NCI-H146 treated with DMSO at 0.1 percent for 48 hours (cell line): Measurements from ENCODE around the gene DCAF6.
"Not testable (repeated sequence)": the region's sequence is repeated elsewhere in the genome, so short reads cannot be mapped to it uniquely, and the experiment has no call there.

Experiments used
- DNase-seq: peaks from one replicate; lab custom pipeline; 2025; ENCODE audit not compliant: unreplicated experiment; lab: John Stamatoyannopoulos, UW

The DCAF6 gene, protein sequence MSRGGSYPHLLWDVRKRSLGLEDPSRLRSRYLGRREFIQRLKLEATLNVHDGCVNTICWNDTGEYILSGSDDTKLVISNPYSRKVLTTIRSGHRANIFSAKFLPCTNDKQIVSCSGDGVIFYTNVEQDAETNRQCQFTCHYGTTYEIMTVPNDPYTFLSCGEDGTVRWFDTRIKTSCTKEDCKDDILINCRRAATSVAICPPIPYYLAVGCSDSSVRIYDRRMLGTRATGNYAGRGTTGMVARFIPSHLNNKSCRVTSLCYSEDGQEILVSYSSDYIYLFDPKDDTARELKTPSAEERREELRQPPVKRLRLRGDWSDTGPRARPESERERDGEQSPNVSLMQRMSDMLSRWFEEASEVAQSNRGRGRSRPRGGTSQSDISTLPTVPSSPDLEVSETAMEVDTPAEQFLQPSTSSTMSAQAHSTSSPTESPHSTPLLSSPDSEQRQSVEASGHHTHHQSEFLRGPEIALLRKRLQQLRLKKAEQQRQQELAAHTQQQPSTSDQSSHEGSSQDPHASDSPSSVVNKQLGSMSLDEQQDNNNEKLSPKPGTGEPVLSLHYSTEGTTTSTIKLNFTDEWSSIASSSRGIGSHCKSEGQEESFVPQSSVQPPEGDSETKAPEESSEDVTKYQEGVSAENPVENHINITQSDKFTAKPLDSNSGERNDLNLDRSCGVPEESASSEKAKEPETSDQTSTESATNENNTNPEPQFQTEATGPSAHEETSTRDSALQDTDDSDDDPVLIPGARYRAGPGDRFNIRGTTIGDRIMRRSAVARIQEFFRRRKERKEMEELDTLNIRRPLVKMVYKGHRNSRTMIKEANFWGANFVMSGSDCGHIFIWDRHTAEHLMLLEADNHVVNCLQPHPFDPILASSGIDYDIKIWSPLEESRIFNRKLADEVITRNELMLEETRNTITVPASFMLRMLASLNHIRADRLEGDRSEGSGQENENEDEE

GRCh38 chr1:167936068-167936929 is at the start of gene DCAF6:
DCAF6 (plus strand) TSS chr1:167936683; CDS start chr1:167936912, 229 bp downstream.
- DNase-seq = peak; percentile 95

GRCh38 chr1:167887187-167887586 is 49.3 kb upstream of the DCAF6 start:
- DNase-seq = not testable (repeated sequence)

GRCh38 chr1:167890400-167890799 is 46.1 kb upstream of the DCAF6 start:
- DNase-seq = no peak

DNA sequence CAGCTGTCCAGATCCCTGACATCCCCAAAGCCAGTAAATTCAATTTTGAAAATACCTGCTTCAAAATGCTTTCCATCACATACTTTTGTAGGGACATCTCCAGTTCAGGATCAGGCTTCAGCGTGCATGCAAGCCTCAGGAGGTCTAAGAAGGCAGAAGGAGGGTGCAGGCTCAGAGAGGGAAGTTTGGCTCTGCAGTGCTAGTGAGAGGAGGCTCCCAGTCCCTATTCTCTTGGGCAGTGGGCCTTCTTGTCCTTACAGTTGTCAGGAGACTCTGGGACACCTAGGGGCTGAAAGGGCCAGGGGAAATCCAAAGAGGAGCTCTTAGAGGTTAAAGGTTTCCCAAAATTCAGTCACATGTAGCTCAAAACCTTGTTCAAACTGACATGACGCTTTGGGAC is 42.7 kb upstream of the DCAF6 start:
- no peak for DNase-seq

DNA sequence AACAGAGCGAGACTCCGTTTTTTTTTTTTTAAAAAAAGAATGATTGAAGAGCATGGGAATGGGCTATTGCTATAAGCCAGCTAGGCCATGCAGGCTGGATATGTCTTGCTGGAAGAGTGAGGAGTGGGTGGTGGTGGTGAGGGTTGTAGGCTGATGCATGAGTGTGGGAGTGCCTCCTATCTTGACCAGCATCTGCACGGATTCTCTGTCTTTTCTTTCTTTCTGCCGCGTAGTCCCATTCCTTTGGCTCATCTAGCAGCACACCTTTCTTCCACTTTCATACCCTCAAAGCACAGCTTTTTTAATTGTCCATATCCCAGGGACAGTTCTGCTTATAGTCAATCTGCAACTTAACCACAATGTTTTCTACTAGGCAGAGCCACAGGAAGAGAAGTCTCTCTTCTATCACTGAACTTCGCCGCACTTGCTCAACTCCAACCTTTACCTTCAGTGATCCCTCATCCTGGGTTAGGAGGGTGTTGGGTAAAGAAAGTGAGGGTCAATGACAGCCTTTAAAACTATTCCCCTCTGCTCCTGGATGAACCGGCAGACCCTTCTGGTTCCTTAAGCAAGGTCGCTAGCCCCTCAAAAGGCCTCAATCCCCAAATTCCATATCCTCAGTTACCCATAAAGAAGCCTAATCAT is 37.8 kb upstream of the DCAF6 start:
- DNase-seq = no peak

GRCh38 chr1:167899253-167899681 is 37.2 kb upstream of the DCAF6 start:
- no peak for DNase-seq

- DNase-seq = no peak
These were observed 35.6 kb upstream of the DCAF6 start for GRCh38 chr1:167900907-167901306.

DNA sequence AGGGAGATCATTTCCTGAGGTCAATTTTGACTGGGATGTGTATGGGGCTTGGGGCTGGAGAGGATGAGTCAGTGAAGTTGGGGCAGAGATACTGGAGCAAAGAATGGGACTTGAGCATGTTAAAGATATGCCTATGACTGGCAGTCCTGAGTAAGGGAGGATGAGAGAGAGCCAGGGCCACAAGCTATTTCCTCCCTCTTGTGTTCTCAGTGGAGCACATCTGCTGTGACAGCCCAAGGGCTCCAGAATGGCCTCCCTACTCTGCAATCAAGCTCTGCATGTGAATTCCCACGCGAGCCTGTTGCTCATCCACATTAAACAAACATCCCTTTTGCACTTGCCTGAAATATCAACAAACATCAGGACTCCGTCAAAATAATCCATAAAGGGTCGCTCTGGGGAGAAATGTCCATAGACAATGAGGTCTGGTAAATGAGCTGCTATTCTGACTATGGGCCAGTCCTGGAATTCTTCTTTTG is 31.8 kb upstream of the DCAF6 start:
- no peak for DNase-seq

DNA sequence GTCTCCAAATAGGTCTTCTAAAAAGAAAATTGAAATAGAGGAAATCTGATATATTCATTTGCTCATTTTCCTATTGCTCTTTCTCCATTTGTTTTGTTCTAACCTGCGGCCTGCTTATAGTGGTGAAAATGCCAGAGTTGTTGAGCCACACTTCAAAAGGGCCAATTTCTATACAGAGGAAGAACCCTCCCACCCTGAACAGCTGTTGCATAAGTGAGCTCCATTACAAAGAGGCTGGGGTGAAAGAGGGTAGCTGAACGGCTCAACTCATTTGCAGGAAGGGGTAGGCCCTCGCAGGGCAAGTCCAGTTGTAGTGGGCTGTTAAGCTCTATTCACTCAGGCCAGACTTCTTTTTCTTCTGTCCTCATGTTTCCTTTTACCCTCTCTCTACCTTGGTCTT is 31.3 kb upstream of the DCAF6 start:
- DNase-seq = no peak

DNA sequence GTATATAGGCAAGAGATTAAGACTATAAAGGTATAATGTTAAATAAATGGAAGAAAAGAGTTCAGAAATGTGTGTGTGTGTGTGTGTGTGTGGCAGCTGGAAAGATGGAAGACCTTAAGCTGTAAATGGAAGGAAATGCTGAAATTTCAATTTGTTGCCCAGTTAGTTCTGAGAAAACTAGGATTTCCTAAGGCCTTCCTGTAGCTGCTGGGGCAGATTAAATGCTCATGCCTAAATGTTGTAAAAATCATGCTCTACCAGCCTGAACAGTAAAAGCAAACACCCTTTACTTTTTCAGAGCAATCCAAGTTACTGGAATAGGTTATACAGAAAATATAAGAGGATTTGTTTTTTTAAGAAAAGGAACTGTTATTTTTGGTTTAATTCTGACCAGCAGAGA is 30.8 kb upstream of the DCAF6 start:
- no peak for DNase-seq

DNA sequence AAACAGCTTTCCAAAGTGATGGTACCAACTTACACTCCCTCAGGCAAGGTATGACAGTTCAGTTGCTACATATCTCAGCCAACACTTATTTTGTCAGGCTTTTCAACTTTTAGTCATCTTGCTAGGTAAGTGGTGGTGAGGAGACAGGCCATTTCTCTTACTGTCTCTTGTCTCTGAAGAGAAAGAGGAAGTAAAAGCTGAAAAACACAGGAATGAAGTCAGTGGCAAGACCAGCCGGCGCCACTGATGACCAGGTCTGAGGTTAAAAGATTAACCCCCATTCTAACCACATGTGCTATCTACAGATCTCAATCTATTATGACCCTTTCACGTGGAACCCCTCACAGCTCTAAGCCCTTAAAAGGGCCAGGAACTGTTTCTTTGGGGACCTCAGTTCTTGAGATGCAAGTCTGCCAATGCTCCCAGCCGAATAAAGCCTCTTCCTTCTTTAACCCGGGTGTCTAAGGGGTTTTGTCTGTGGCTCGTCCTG is 26.7 kb upstream of the DCAF6 start:
- no peak for DNase-seq

GRCh38 chr1:167910530-167910929 is 26.0 kb upstream of the DCAF6 start:
- DNase-seq = no peak

- no peak for DNase-seq
These were observed 25.1 kb upstream of the DCAF6 start for GRCh38 chr1:167911413-167911812.

GRCh38 chr1:167912294-167912693 is 24.2 kb upstream of the DCAF6 start:
- no peak for DNase-seq

- DNase-seq = no peak
These were observed 22.5 kb upstream of the DCAF6 start, which contains the start of gene ADCY10 for GRCh38 chr1:167913895-167914496. ADCY10 (minus strand) TSS chr1:167914134; CDS start chr1:167905140, 8,994 bp downstream.

- DNase-seq = no peak
These were observed 20.9 kb upstream of the DCAF6 start for GRCh38 chr1:167915569-167915968.

DNA sequence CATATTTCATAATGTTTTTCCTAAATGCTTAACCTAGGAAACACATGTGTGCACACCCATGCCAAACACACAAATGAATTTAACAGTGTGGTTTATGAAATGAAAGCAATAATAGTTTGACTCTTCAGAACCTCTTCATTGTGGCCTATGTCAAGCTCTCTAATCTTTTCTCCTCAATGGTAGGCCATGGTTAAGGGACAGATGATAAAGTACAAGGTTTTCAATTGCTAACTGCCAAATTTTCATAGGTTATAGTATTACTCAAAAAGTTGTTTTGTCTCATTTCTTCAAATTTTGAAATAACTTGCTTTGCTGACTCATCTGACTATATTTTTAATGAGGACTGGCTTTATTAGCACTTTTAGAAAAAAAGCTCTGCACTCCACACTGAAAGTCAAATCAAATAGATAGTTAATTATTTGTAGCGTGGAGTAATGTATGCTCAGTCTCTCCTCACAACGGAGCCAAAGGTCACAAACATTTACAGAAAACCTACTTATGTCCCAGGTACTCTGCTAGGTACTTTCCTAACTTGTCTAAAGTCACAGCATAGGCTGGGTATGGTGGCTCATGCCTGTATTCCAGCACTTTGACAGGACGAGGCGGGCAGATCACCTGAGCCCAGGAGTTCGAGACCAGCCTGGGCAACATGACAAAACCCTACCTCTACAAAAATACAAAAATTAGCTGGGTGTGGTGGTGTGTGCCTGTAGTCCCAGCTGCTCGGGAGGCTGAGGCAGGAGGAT is 19.5 kb upstream of the DCAF6 start:
- DNase-seq = no peak

DNA sequence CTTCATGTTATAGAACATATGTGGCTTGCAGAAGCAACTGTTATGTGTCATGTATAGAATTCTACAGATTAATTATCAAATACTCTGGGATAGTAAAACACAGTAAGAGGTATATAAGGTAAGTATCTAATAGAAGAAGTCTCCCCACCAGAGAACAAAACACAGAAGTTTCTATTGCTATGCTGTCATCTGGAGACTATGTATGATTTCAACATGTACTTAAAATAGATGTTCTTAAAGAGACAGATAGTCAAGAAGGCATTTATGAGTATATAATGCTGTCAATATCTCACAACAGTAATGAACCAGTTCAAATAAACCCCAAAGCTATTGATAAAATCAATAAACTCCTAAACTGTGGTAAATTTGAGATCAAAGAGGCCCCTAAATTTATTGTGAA is 14.5 kb upstream of the DCAF6 start:
- no peak for DNase-seq

DNA sequence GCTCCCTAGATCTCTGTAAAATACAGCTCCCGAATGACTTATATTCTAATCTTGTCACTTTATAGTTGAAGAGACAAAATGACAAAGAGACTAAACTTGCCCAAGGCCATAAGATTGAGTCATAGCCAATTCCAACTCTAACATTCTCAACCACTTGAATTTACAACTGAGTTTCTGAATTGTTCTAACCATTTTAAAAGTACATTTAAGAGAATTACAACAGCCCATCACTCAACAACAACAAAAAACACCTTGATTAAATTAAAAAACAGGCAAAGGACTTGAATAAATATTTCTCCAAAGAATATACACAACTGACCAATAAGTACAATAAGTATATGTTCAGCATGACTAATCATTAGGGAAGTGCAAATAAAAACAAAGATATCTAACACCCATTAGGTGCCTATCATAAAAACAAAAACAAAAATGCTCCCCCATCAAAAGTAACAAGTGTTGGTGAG is 13.8 kb upstream of the DCAF6 start:
- no peak for DNase-seq
